ENCODE data around the gene OR10J1.

The OR10J1 gene

GRCh38 chr1:159439422-159439821 lies at the start of gene OR10J1:
OR10J1 (plus strand) TSS chr1:159439722; CDS start chr1:159439792, 70 bp downstream.
- in situ Hi-C loops (cut with MboI; ENCODE audit: low sequenced_read_pairs): no loop called here
- Histone ChIP-seq H3K4me3 (no peak within 1 kb of the TSS), H3K36me3 (replicated peaks) (no peaks in the 10 kb centered on the region)

DNA sequence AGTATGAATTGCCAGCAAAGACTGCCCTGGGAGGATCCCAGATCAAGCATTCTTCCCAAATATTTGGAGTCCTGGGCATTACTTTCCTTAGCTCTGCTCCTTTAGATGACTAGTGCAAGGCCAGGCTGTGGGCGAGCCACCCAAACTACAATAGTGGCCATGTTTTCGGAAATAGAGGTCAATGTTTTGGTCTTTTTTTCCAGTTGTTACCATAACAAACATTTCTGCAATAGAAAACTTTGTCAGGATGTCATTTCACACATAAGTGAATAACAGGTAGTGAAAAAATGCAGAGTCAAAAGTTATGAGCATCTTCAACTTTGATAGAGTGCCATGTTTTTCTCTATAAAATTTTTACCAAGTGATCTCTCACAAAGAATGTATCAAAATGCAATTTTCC lies 32.7 kb upstream of the OR10J1 start:
- no peak for DNase-seq (ENCODE audit: low spot score in 2 of 2)

More at GRCh38 chr1:159439422-159439821, at the start of gene OR10J1:
- no peaks in the 10 kb centered on the region for H3K9me3 ChIP-seq
- H3K27me3 ChIP-seq (ENCODE audit: low read depth): no peaks in the 10 kb centered on the region
- DNase-seq (ENCODE audit: low spot score in 2 of 2): no peak
- no peaks in the 10 kb centered on the region for H3K4me1 ChIP-seq

DNA sequence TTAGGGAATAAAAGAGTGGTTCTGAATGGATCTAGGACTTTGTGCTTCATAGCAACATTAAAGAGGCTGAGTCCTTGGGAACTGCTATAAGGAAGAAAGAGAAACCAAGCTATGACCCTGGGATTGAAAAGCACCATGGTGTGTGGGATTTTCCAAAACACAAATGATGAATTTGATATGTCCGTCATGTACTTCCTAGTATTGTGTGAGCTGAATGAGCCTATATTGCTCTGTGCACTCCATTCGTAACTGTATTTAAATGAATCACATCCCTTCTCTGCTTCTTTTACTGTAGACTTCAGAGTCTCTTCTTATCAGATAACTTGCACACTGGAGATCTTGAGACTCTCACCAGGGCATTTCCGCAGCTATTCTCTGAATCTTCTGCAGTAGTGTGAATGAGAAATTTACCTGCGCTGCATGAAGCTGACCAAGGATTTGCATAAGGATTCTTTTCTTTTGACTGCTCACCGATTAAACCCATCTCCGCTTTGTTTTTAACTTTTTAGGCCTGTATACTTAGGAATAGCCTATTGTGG lies 30.6 kb upstream of the OR10J1 start:
- DNase-seq (ENCODE audit: low spot score in 2 of 2): no peak
- no peaks in the 10 kb centered on the region for H3K4me1 ChIP-seq

More for the DNA sequence above, 32.7 kb upstream of the OR10J1 start:
- Histone ChIP-seq H3K4me3 (no peak overlapping the region), H3K27me3 (ENCODE audit: low read depth) (no peaks in the 10 kb centered on the region), H3K4me1 (no peaks in the 10 kb centered on the region), H3K36me3 (replicated peaks) (no peaks in the 10 kb centered on the region), H3K9me3 (no peaks in the 10 kb centered on the region)
- in situ Hi-C loops (cut with MboI; ENCODE audit: low sequenced_read_pairs): no loop called here

DNA sequence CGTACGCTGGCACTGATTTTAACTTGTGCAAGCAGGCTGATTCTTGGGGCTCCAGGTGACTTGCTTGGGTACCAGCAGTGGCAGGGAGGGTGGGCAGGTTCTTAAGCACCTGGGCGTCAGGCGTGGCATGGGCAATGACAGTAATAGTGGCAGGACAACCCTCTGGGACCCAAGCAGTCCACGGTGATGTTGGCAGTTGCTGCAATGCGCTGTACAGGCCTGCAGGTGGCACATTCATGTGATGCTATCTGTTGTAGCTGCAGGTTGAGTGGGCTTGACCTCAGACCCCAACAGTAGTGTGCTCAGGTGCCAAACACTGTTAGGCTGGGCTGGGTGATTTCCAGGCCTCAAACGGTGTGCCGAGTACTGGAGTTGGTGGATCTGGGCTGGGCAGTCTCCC lies 17.7 kb upstream of the OR10J1 start:
- Histone ChIP-seq H3K4me3 (no peak overlapping the region), H3K4me1 (no peaks in the 10 kb centered on the region), H3K36me3 (replicated peaks) (no peaks in the 10 kb centered on the region), H3K27me3 (ENCODE audit: low read depth) (no peaks in the 10 kb centered on the region), H3K9me3 (no peaks in the 10 kb centered on the region)
- DNase-seq (ENCODE audit: low spot score in 2 of 2): no peak
- in situ Hi-C loops (cut with MboI; ENCODE audit: low sequenced_read_pairs): no loop called here

More for the DNA sequence above, 30.6 kb upstream of the OR10J1 start:
- no peak overlapping the region for H3K4me3 ChIP-seq
- H3K27me3 ChIP-seq (ENCODE audit: low read depth): no peaks in the 10 kb centered on the region
- H3K36me3 ChIP-seq (replicated peaks): no peaks in the 10 kb centered on the region
- in situ Hi-C loops (cut with MboI; ENCODE audit: low sequenced_read_pairs): no loop called here
- no peaks in the 10 kb centered on the region for H3K9me3 ChIP-seq

GRCh38 chr1:159428536-159428935 lies 11.0 kb upstream of the OR10J1 start:
- H3K9me3 ChIP-seq: no peaks in the 10 kb centered on the region
- H3K4me3 ChIP-seq: no peak overlapping the region
- in situ Hi-C loops (cut with MboI; ENCODE audit: low sequenced_read_pairs): no loop called here
- H3K27me3 ChIP-seq (ENCODE audit: low read depth): no peaks in the 10 kb centered on the region
- no peaks in the 10 kb centered on the region for H3K36me3 ChIP-seq (replicated peaks)
- no peak for DNase-seq (ENCODE audit: low spot score in 2 of 2)
- H3K4me1 ChIP-seq: no peaks in the 10 kb centered on the region

DNA sequence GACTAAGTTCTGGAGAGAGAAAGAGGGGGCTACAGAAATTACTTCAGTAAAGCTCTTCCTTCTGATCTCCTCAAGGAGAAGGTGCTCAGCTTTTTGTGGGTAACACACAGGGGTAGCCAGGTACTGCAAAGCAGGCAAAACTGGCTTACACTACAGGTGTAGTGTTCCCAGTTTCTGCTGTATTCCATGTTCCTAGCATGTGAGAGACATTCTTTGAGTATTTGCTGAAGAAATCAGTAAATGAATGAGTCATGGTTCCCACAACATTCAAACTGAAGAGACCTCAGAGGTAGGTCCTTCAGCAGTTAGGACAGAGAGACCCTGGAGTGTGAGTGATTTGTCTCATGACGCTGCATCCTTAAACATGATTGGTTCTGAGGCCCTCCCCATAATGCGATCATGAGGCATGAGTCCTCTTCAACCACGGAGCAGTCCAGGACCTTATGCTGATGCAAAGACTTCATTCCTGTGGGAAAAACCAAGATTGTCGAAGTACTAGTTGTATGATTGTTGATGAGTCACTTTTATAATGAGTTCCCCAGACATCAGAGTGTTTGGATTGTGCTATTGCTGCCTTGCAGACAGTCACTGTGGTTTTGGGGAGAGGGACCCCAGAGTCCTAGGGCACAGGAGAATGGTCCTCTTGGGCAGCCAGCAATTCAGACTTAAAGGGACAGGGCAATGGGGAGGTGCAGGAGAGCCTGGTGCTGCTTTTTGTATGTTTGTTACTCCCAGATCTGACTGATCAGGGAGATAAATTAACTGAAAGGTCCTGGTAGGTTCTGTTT lies 10.3 kb upstream of the OR10J1 start:
- in situ Hi-C loops (cut with MboI; ENCODE audit: low sequenced_read_pairs): no loop called here
- DNase-seq (ENCODE audit: low spot score in 2 of 2): no peak
- H3K9me3 ChIP-seq: no peaks in the 10 kb centered on the region
- no peaks in the 10 kb centered on the region for H3K27me3 ChIP-seq (ENCODE audit: low read depth)
- H3K4me3 ChIP-seq: no peak overlapping the region
- H3K36me3 ChIP-seq (replicated peaks): no peaks in the 10 kb centered on the region
- no peaks in the 10 kb centered on the region for H3K4me1 ChIP-seq

DNA sequence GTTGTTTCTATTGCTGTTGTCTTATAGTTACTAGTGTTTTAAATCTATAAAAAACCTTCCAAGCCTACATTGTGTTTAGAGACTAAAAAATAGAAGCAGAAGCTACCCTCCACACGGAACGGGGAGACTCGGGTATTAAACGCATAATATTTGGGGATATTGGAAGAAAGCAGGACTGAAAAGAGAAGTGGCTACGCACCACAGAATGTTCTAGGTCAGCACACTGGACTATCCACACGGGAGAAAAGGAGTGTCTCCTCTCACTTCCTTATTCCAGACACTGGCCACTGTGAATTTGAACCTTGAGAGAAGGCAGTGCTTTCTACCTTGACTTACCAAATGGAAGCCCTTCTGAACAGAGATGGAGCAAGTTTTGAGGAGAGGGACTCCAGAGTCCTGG lies 8.5 kb upstream of the OR10J1 start:
- in situ Hi-C loops (cut with MboI; ENCODE audit: low sequenced_read_pairs): no loop called here
- H3K4me1 ChIP-seq: no peaks in the 10 kb centered on the region
- H3K9me3 ChIP-seq: no peaks in the 10 kb centered on the region

GRCh38 chr1:159431904-159432303 lies 7.6 kb upstream of the OR10J1 start, which contains the start of gene OR10J4:
OR10J4 (plus strand) TSS chr1:159432204.
- H3K4me1 ChIP-seq: no peaks in the 10 kb centered on the region
- no peaks in the 10 kb centered on the region for H3K36me3 ChIP-seq (replicated peaks)
- in situ Hi-C loops (cut with MboI; ENCODE audit: low sequenced_read_pairs): no loop called here
- no peak for DNase-seq (ENCODE audit: low spot score in 2 of 2)
- no peak within 1 kb of the TSS for H3K4me3 ChIP-seq
- H3K27me3 ChIP-seq (ENCODE audit: low read depth): no peaks in the 10 kb centered on the region
- H3K9me3 ChIP-seq: no peaks in the 10 kb centered on the region

More for the DNA sequence above, 8.5 kb upstream of the OR10J1 start:
- Histone ChIP-seq H3K4me3 (no peak overlapping the region), H3K27me3 (ENCODE audit: low read depth) (no peaks in the 10 kb centered on the region), H3K36me3 (replicated peaks) (no peaks in the 10 kb centered on the region)
- no peak for DNase-seq (ENCODE audit: low spot score in 2 of 2)

GRCh38 chr1:159436469-159436868 lies 3.1 kb upstream of the OR10J1 start:
- H3K27me3 ChIP-seq (ENCODE audit: low read depth): no peaks in the 10 kb centered on the region
- H3K4me1 ChIP-seq: no peaks in the 10 kb centered on the region
- no peaks in the 10 kb centered on the region for H3K36me3 ChIP-seq (replicated peaks)
- no peak for DNase-seq (ENCODE audit: low spot score in 2 of 2)
- in situ Hi-C loops (cut with MboI; ENCODE audit: low sequenced_read_pairs): no loop called here
- H3K9me3 ChIP-seq: no peaks in the 10 kb centered on the region
- H3K4me3 ChIP-seq: no peak overlapping the region

GRCh38 chr1:159441360-159441759 lies 1.8 kb downstream of the OR10J1 start:
- in situ Hi-C loops (cut with MboI; ENCODE audit: low sequenced_read_pairs): no loop called here
- Histone ChIP-seq H3K36me3 (replicated peaks) (no peaks in the 10 kb centered on the region), H3K9me3 (no peaks in the 10 kb centered on the region), H3K4me1 (no peaks in the 10 kb centered on the region), H3K4me3 (no peak overlapping the region), H3K27me3 (ENCODE audit: low read depth) (no peaks in the 10 kb centered on the region)
- no peak for DNase-seq (ENCODE audit: low spot score in 2 of 2)

DNA sequence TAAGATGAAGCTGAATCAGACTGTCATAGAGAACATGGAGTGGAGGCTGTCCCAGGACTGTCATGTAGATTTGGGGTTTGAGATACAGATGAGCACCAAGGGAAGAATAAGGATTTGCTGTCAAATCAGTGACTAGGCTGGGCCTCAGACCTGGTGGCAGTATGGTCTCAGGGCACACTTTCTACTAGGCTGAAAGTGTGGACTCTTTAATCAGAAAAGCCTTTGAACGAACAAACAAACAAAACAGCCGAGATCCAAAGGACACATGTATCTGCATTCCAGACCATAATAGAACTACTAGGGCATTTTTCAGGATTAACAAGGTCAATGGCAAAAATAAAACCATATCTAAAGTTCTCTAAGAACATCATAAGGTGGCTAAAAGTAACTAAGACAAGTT lies 2.9 kb downstream of the OR10J1 start:
- H3K9me3 ChIP-seq: 0 out of 2 replicates have a peak, but pooled peaks cover 1% of the 10 kb centered on the region
- no peaks in the 10 kb centered on the region for H3K27me3 ChIP-seq (ENCODE audit: low read depth)
- no peak overlapping the region for H3K4me3 ChIP-seq
- DNase-seq (ENCODE audit: low spot score in 2 of 2): no peak
- in situ Hi-C loops (cut with MboI; ENCODE audit: low sequenced_read_pairs): no loop called here
- no peaks in the 10 kb centered on the region for H3K4me1 ChIP-seq
- no peaks in the 10 kb centered on the region for H3K36me3 ChIP-seq (replicated peaks)

DNA sequence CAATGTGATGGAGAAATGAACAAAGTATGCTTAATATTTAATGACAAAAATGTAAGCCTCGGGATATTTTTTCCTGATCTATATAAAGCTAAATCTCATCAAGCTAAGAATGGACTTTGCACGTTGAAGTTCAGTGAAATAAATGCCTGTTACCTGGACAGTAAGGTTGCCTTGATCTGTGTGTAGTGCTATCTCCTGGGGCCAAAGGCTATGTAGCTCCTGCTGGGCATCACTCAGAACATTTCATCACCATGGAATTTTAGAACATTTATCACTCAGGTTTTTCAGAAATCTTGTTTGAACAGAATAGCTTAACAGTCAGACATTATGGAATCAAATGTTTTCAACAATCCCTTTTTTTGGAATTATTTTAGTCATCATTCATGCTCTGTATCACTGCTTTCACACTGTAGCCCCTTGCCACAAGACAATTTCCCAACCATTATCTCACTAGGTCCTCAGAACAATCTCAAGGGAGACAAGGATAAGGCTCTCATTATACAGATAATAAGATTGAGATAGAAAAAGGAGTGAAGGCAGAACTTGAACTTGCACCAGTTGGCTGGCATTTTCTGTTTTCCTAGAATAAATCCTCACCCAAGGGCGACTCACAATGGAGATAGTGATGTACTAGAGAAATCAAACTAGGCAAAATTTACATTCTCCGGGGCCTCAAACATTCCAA lies 3.7 kb downstream of the OR10J1 start:
- Histone ChIP-seq H3K9me3 (0 out of 2 replicates have a peak, but pooled peaks cover 2% of the 10 kb centered on the region), H3K4me3 (no peak overlapping the region), H3K4me1 (no peaks in the 10 kb centered on the region), H3K27me3 (ENCODE audit: low read depth) (no peaks in the 10 kb centered on the region), H3K36me3 (replicated peaks) (no peaks in the 10 kb centered on the region)
- no peak for DNase-seq (ENCODE audit: low spot score in 2 of 2)
- in situ Hi-C loops (cut with MboI; ENCODE audit: low sequenced_read_pairs): no loop called here

- no peak overlapping the region for H3K4me3 ChIP-seq
- H3K9me3 ChIP-seq: 0 out of 2 replicates have a peak, but pooled peaks cover 2% of the 10 kb centered on the region
- H3K36me3 ChIP-seq (replicated peaks): no peaks in the 10 kb centered on the region
- H3K4me1 ChIP-seq: no peaks in the 10 kb centered on the region
- no peaks in the 10 kb centered on the region for H3K27me3 ChIP-seq (ENCODE audit: low read depth)
- in situ Hi-C loops (cut with MboI; ENCODE audit: low sequenced_read_pairs): no loop called here
- DNase-seq (ENCODE audit: low spot score in 2 of 2): no peak
These were observed 5.0 kb downstream of the OR10J1 start for GRCh38 chr1:159444511-159444910.

- Histone ChIP-seq H3K4me3 (no peak overlapping the region), H3K27me3 (ENCODE audit: low read depth) (no peaks in the 10 kb centered on the region), H3K4me1 (no peaks in the 10 kb centered on the region), H3K36me3 (replicated peaks) (no peaks in the 10 kb centered on the region), H3K9me3 (0 out of 2 replicates have a peak, but pooled peaks cover 2% of the 10 kb centered on the region)
- no peak for DNase-seq (ENCODE audit: low spot score in 2 of 2)
- in situ Hi-C loops (cut with MboI; ENCODE audit: low sequenced_read_pairs): no loop called here
These were observed 8.7 kb downstream of the OR10J1 start for GRCh38 chr1:159448181-159448580.

Measured in HAP-1 (cell line).